A549 (cell line): Measurements from ENCODE around the gene LENG1.

Experiments
- CBX8 ChIP-seq: fragments of 200-600 bp; sonication (generic); IDR thresholded peaks from 2 replicates; pipeline ENCODE4 v1.6.1; 2016
- EHMT2 ChIP-seq: fragments of 200-600 bp; sonication (generic); IDR thresholded peaks from 2 replicates; pipeline ENCODE4 v1.6.1; 2016; ENCODE audit warnings: antibody characterized with exemption, low read depth, mild to moderate bottlenecking, moderate library complexity
- EP300 ChIP-seq, 2 experiments: fragments of >200 bp; sonication (Bioruptor Twin); formaldehyde crosslinking; IDR thresholded peaks; 2 replicates in 1 of 2; 3 replicates in 1 of 2; pipeline ENCODE4 v1.6.1; 2016 to 2017
- NPAS2 ChIP-seq: fragments of 250-450 bp; sonication (Bioruptor Pico); IDR thresholded peaks from 2 replicates; pipeline ENCODE4 v1.8.0; 2022; ENCODE audit warnings: mild to moderate bottlenecking, moderate library complexity, borderline replicate concordance
- POLR2A ChIP-seq: IDR thresholded peaks from 2 replicates; pipeline ENCODE4 v1.6.1; 2012; ENCODE audit warnings: mild to moderate bottlenecking, low read length
- RAD21 ChIP-seq, 2 experiments: fragments of >200 bp in 1 of 2; sonication (Bioruptor Twin) in 1 of 2; formaldehyde crosslinking in 1 of 2; IDR thresholded peaks in 1 of 2; conservative IDR thresholded peaks in 1 of 2; 2 replicates in 1 of 2; 3 replicates in 1 of 2; pipeline ENCODE4 v1.6.1; 2012 to 2018; ENCODE audit warnings: inconsistent platforms in 1 of 2
- SMC3 ChIP-seq: fragments of >200 bp; sonication (Bioruptor Twin); formaldehyde crosslinking; IDR thresholded peaks from 3 replicates; pipeline ENCODE4 v1.6.1; 2018; ENCODE audit warnings: inconsistent platforms
- TF ChIP-seq, protein P1 (sequence below): fragments of >200 bp; sonication (Bioruptor Twin); formaldehyde crosslinking; IDR thresholded peaks from 3 replicates; pipeline ENCODE4 v1.5.1; 2016
- TF ChIP-seq, protein P2 (sequence below): IDR thresholded peaks from 2 replicates; pipeline ENCODE4 v1.6.1; 2012
- TF ChIP-seq, protein P3 (sequence below): IDR thresholded peaks from 2 replicates; pipeline ENCODE4 v1.6.1; 2012

DNA sequence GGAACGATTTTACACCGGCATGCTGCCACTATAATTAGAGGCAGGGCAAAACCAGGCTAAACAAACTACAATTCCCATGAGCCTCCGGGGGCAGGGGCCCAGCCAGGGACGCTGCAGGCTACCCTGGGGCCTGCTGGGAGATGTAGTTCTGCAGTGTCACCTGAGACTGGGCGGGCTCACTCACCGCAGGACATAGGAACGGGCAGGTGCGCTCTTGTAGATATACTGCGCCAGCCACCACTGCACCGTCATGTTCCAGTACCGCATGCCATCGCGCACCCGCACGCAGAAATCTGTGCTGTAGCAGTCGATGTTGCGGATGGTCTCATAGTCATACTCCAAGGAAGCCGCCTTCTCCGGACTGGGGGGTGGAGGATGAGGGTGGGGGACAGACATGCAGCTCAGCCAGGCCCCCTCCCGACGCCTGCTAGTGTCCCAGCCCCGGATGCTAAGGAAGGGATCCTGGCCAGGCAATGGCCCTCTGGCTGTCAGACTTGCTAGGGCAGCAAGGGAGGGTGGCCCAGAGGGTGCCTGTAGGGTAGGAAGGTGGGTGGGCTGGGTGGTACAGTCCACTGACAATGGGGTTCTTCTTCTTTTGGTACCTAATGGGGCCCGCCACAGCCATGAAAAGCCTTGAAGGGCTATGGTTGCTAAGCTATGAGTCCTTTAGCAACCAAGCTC, 19.2 kb upstream of the LENG1 start:
- TF ChIP-seq EP300 (IDR thresholded peaks at IDR 0.05) (no peak), POLR2A (no peak), RAD21 (conservative IDR thresholded peaks at IDR 0.05 in 1 of 2, IDR thresholded peaks at IDR 0.05 in 1 of 2) (no peak), NPAS2 (no peak), SMC3 (no peak), EHMT2 (no peak), CBX8 (no peak)
- TF ChIP-seq, protein P1, sequence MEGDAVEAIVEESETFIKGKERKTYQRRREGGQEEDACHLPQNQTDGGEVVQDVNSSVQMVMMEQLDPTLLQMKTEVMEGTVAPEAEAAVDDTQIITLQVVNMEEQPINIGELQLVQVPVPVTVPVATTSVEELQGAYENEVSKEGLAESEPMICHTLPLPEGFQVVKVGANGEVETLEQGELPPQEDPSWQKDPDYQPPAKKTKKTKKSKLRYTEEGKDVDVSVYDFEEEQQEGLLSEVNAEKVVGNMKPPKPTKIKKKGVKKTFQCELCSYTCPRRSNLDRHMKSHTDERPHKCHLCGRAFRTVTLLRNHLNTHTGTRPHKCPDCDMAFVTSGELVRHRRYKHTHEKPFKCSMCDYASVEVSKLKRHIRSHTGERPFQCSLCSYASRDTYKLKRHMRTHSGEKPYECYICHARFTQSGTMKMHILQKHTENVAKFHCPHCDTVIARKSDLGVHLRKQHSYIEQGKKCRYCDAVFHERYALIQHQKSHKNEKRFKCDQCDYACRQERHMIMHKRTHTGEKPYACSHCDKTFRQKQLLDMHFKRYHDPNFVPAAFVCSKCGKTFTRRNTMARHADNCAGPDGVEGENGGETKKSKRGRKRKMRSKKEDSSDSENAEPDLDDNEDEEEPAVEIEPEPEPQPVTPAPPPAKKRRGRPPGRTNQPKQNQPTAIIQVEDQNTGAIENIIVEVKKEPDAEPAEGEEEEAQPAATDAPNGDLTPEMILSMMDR = no peak
- TF ChIP-seq, protein P2, sequence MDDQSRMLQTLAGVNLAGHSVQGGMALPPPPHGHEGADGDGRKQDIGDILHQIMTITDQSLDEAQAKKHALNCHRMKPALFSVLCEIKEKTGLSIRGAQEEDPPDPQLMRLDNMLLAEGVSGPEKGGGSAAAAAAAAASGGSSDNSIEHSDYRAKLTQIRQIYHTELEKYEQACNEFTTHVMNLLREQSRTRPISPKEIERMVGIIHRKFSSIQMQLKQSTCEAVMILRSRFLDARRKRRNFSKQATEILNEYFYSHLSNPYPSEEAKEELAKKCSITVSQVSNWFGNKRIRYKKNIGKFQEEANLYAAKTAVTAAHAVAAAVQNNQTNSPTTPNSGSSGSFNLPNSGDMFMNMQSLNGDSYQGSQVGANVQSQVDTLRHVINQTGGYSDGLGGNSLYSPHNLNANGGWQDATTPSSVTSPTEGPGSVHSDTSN = no peak
- TF ChIP-seq, protein P3, sequence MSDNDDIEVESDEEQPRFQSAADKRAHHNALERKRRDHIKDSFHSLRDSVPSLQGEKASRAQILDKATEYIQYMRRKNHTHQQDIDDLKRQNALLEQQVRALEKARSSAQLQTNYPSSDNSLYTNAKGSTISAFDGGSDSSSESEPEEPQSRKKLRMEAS = no peak
